C4-2B (cell line): Measurements from ENCODE around the gene MS4A7.

ENCODE experiments used
- ZFX ChIP-seq: fragments of 450-650 bp; IDR thresholded peaks from 2 replicates; pipeline ENCODE4 v1.6.1; 2017
- TF ChIP-seq, protein P1 (sequence below): fragments of 450-650 bp; conservative IDR thresholded peaks from 2 replicates; pipeline ENCODE4 v1.5.1; 2017; ENCODE audit warnings: mild to moderate bottlenecking

DNA sequence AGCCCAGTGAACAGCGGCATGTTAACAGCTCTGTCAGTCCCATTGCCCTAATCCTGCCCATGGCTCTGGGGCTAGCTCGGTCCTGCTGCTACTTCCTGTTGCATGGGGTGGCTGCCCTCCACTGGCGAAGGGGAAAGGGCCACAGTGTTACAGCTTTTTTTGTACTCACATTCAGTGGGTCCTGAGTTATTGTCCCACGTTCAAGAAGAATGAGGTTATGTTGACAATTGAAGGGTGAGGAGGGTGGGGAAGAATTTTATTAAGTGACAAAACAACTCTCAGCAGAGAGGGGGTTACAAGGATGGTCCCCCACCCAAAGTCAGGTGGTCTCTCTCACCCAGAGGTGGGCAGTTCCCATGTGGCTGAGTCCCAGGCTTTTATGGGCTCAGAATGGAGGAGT, 17.7 kb upstream of the MS4A7 start:
- TF ChIP-seq ZFX, result no peak
- TF ChIP-seq, protein P1, sequence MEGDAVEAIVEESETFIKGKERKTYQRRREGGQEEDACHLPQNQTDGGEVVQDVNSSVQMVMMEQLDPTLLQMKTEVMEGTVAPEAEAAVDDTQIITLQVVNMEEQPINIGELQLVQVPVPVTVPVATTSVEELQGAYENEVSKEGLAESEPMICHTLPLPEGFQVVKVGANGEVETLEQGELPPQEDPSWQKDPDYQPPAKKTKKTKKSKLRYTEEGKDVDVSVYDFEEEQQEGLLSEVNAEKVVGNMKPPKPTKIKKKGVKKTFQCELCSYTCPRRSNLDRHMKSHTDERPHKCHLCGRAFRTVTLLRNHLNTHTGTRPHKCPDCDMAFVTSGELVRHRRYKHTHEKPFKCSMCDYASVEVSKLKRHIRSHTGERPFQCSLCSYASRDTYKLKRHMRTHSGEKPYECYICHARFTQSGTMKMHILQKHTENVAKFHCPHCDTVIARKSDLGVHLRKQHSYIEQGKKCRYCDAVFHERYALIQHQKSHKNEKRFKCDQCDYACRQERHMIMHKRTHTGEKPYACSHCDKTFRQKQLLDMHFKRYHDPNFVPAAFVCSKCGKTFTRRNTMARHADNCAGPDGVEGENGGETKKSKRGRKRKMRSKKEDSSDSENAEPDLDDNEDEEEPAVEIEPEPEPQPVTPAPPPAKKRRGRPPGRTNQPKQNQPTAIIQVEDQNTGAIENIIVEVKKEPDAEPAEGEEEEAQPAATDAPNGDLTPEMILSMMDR, result no peak
